HG03196 (cell line): Measurements from ENCODE around the gene PTPRN2.

Source experiments
- ATAC-seq: cut with Tn5 transposase; IDR thresholded peaks from one replicate; pipeline ENCODE4 v1.9.1; 2021; ENCODE audit not compliant: unreplicated experiment

PTPRN2 gene

DNA sequence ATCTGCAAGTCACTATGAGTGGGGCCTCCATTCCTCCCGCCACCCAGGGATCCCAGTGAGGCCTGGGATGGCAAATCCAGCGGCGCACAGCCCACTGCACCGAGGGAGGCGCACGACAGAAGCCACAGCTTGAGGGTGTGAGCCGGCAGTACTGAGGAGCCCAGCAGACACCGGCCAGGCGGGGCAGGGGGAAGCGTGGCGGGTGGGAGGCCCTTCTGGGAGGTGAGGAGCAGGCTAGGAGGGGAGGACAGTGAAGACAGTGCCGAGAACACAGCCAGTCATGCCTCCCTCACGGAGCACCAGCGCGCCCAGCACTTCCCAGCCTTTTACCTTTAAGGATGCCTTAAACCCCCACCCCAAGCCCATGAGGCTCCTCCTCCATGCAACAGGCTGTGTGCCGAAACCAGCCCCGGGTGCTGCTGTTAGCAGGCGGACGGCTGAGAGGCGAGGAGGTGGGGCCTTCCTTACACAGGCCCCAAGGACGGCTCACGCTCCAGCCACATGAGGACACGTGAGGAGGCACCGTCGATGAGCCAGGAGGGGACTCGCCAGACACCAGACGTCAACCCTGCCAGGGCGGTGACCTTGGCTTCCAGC, 258.5 kb downstream of the PTPRN2 start:
- ATAC-seq, result no peak

GRCh38 chr7:158328376-158329013, 259.1 kb downstream of the PTPRN2 start:
- no peak for ATAC-seq

- ATAC-seq, result no peak
Observed at GRCh38 chr7:158327571-158328180, 259.9 kb downstream of the PTPRN2 start.

- no peak for ATAC-seq
Observed at GRCh38 chr7:158327012-158327411, 260.6 kb downstream of the PTPRN2 start.

DNA sequence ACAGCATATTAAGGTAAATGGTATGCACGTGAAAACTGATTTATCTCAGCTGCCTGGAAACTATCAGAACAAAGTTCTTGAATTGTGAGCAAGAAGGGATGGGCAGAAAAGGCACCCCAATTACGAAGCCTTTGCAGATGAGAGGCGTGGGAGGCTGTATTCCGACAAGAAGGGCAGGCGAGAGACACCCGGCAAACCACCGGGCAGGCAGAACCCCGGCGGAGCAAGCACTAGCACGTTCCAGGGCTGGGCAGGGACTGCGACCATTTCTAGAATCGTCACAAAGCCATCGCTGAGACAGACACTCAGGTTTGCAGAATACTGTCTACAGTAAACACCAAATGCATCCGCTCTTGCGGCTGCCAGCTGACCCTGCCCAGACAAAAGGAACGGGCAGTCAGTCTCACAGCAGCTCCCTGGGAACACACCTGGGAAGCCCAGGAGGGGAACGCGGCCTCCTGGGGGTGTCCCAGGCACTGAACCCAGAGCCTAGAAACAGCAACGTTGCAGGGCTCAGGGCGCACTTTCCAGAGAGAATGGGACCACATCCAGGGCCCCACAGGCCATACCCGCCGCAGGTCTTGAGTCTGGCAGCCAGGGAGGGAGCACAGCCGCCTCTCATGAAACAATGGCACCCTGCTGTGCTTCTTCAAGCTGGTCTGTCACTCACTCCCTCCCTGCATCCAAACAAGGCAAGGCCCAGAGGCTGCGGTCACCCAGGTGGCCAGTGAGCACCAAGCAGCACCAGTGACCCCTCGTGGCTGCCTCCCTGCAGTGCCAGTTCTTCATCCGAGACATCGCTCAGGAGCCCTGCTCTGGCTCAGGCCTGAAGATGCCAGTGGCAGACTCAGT, 261.9 kb downstream of the PTPRN2 start:
- ATAC-seq, result no peak

DNA sequence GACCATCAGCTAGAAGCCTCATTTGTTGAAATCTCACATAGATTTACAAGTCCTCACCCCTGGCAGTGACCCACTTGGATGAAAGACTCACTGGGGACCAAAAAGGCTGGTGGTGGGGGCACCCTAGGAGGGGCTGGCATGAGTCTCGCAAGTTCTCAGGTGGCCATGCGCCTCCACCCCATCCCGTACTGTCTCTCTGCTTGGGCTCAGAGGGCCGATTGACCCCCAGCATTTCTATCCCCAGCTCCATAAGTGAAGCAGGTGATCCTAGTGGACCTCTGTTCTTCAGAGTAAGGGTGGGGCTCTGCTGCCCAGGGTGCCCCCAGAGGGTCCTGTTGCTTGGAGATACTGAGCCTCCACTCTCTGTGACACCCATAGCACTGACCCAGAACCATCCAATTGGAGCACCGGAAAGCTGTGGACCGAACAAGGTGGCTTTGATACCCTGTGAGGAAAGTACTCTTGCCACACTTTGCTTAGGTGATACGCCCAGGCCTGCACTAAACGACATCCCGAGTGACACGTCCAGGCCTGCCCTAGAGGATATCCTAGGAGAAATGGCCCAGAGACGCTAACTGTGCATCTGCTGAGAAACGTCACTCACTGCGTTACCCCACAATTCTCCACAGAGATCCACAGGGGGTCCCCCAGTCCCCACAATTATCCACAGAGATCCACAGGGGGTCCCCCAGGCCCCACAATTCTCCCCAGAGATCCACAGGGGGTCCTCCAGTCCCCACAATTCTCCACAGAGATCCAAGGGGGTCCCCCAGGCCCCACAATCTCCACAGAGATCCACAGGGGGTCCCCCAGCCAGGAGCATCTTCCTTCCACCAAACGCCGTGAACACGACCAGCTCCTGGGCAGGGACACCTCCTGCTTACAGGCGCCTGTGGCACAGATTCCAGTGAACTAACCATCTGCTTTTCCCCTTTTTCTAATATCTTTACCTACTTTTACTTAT, 262.9 kb downstream of the PTPRN2 start:
- no peak for ATAC-seq

GRCh38 chr7:158323741-158324396, 263.8 kb downstream of the PTPRN2 start:
- ATAC-seq, result no peak

DNA sequence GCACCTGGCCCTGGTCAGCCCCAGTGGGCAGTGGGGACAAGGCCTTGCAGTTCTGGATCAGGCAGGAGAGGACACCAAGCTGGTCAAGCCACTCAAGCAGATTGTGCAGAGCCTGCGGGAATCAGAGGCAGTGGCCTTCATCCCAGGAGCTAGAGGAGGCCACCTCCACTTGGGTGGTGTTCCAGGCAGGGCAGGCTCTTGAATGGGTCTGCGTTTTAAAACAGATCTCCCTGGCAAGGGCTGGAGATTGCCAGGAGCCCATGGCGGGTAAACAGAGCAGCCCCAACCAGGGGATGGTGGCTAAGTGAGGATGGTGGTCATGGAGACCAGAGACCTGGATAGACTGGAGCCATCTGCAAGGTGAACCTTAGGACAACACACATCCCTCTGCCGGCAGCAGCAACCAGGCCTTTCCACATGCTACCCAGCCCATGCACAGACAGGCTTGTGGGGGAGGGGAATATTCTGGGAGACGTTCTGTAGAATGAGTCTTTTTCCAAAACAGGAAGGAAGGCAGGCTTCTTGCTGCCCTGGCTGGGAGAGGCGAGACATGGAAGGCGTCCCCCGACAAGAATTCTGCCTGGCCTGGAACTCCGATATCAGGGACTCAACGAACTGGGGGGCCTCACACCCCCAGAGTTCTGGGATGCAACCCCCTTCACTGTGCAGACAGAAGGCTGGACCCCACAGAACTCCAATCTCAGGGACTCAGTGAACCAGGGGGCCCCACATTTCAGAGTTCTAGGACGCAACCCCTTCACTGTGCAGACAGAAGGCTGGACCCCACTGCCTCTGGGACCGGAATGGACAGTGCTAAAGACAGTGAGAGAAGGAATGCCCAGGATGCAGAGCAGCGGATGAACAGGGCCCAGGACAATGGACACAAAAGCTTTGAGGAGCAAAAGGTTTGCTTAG, 264.8 kb downstream of the PTPRN2 start:
- no peak for ATAC-seq

GRCh38 chr7:158321936-158322615, 265.5 kb downstream of the PTPRN2 start:
- no peak for ATAC-seq

DNA sequence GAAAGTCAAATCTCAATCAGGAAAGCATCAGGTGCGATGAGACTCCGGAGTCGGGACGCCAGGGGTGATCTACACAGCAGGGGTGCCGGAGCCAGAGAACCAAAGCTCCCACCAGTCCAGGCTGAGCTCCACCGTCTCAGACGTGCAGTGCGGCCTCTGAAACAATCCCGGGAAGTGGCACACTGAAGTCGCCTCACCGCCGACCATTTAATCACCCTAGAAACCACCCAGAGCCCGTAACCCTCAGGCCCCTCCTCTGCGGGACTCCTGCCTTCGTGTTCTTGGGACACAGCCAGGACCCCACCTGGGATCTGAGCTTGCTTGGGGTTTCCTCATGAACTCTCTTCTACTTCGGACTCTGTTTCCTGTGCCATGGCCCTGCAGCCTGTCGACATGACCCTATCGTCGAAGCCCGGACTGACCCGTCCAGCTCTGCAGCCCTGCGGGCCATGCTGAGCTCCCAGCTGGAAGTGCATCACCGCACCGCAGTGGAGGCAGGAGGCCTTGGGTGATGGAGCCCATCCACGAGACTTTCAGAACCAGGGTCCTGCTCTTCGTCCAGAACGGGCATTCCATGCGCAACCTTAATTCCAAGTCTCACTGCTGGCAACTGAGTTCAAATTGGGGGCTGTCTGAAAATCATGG, 266.4 kb downstream of the PTPRN2 start:
- ATAC-seq, result no peak

GRCh38 chr7:158320328-158320727, 267.3 kb downstream of the PTPRN2 start:
- ATAC-seq, result no peak

GRCh38 chr7:158318511-158318913, 269.1 kb downstream of the PTPRN2 start:
- no peak for ATAC-seq

- no peak for ATAC-seq
Observed at GRCh38 chr7:158317238-158318205, 270.1 kb downstream of the PTPRN2 start.

GRCh38 chr7:158316466-158317031, 271.1 kb downstream of the PTPRN2 start:
- no peak for ATAC-seq

- ATAC-seq, result no peak
Observed at GRCh38 chr7:158315881-158316280, 271.7 kb downstream of the PTPRN2 start.

DNA sequence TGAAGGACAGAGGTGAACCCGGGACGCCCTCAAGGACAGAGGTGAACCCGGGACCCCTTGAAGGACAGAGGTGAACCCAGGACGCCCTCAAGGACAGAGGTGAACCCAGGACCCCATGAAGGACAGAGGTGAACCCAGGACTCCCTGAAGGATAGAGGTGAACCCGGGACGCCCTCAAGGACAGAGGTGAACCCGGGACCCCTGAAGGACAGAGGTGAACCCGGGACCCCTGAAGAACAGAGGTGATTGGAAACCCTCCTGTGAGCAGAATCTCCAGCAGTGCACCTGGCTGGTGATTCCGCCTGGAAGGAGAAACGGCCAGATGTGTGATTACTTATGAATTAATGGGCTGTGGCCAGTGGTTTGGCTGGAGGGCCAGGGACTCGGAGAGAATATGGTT, 272.3 kb downstream of the PTPRN2 start:
- no peak for ATAC-seq
